ENCODE data around the gene GPATCH8.

GPATCH8 gene

GRCh38 chr17:44354582-44355561 is 148.3 kb downstream of the GPATCH8 start:
- no peak overlapping the region for H2AFZ ChIP-seq (ENCODE audit: low read depth, low read length)
- no peaks in the 10 kb centered on the region for H3K9me3 ChIP-seq (ENCODE audit: low read length)
- H3K27me3 ChIP-seq (ENCODE audit: insufficient read depth, low read length) = no peaks in the 10 kb centered on the region
- no peaks in the 10 kb centered on the region for H3K4me1 ChIP-seq (ENCODE audit: insufficient read depth, low read length)
- H3K36me3 ChIP-seq (ENCODE audit: insufficient read depth, low read length) = peaks cover 43% of the 10 kb centered on the region
- H3K4me3 ChIP-seq (ENCODE audit: low read length) = no peak overlapping the region

GRCh38 chr17:44353672-44354331 is 149.4 kb downstream of the GPATCH8 start:
- H3K4me1 ChIP-seq (ENCODE audit: insufficient read depth, low read length) = no peaks in the 10 kb centered on the region
- no peak overlapping the region for H3K4me3 ChIP-seq (ENCODE audit: low read length)
- H3K36me3 ChIP-seq (ENCODE audit: insufficient read depth, low read length) = peaks cover 37% of the 10 kb centered on the region
- no peak overlapping the region for H2AFZ ChIP-seq (ENCODE audit: low read depth, low read length)
- no peaks in the 10 kb centered on the region for H3K27me3 ChIP-seq (ENCODE audit: insufficient read depth, low read length)
- H3K9me3 ChIP-seq (ENCODE audit: low read length) = no peaks in the 10 kb centered on the region

- no peaks in the 10 kb centered on the region for H3K4me1 ChIP-seq (ENCODE audit: insufficient read depth, low read length)
- H3K36me3 ChIP-seq (ENCODE audit: insufficient read depth, low read length) = peaks cover 32% of the 10 kb centered on the region
- H3K9me3 ChIP-seq (ENCODE audit: low read length) = no peaks in the 10 kb centered on the region
- no peaks in the 10 kb centered on the region for H3K27me3 ChIP-seq (ENCODE audit: insufficient read depth, low read length)
- H2AFZ ChIP-seq (ENCODE audit: low read depth, low read length) = no peak overlapping the region
- no peak overlapping the region for H3K4me3 ChIP-seq (ENCODE audit: low read length)
Observed at GRCh38 chr17:44352828-44353671, 150.2 kb downstream of the GPATCH8 start.

- Histone ChIP-seq H2AFZ (ENCODE audit: low read depth, low read length) (no peak overlapping the region), H3K4me1 (ENCODE audit: insufficient read depth, low read length) (no peaks in the 10 kb centered on the region), H3K27me3 (ENCODE audit: insufficient read depth, low read length) (no peaks in the 10 kb centered on the region), H3K36me3 (ENCODE audit: insufficient read depth, low read length) (peaks cover 32% of the 10 kb centered on the region), H3K9me3 (ENCODE audit: low read length) (no peaks in the 10 kb centered on the region), H3K4me3 (ENCODE audit: low read length) (no peak overlapping the region)
Observed at GRCh38 chr17:44351961-44352827, 151.0 kb downstream of the GPATCH8 start.

GRCh38 chr17:44351464-44351863 is 151.7 kb downstream of the GPATCH8 start:
- no peak overlapping the region for H2AFZ ChIP-seq (ENCODE audit: low read depth, low read length)
- H3K4me1 ChIP-seq (ENCODE audit: insufficient read depth, low read length) = no peaks in the 10 kb centered on the region
- peaks cover 28% of the 10 kb centered on the region for H3K36me3 ChIP-seq (ENCODE audit: insufficient read depth, low read length)
- H3K4me3 ChIP-seq (ENCODE audit: low read length) = no peak overlapping the region
- H3K9me3 ChIP-seq (ENCODE audit: low read length) = no peaks in the 10 kb centered on the region
- H3K27me3 ChIP-seq (ENCODE audit: insufficient read depth, low read length) = no peaks in the 10 kb centered on the region

- no peak overlapping the region for H3K4me3 ChIP-seq (ENCODE audit: low read length)
- H3K27me3 ChIP-seq (ENCODE audit: insufficient read depth, low read length) = no peaks in the 10 kb centered on the region
- H3K4me1 ChIP-seq (ENCODE audit: insufficient read depth, low read length) = peaks cover 6% of the 10 kb centered on the region
- no peaks in the 10 kb centered on the region for H3K9me3 ChIP-seq (ENCODE audit: low read length)
- H3K36me3 ChIP-seq (ENCODE audit: insufficient read depth, low read length) = peaks cover 22% of the 10 kb centered on the region
- H2AFZ ChIP-seq (ENCODE audit: low read depth, low read length) = no peak overlapping the region
Observed at GRCh38 chr17:44350733-44351226, 152.4 kb downstream of the GPATCH8 start.

GRCh38 chr17:44349553-44350070 is 153.6 kb downstream of the GPATCH8 start:
- Histone ChIP-seq H3K27me3 (ENCODE audit: insufficient read depth, low read length) (no peaks in the 10 kb centered on the region), H3K9me3 (ENCODE audit: low read length) (no peaks in the 10 kb centered on the region), H2AFZ (ENCODE audit: low read depth, low read length) (no peak overlapping the region), H3K4me1 (ENCODE audit: insufficient read depth, low read length) (peaks cover 6% of the 10 kb centered on the region), H3K36me3 (ENCODE audit: insufficient read depth, low read length) (peaks cover 14% of the 10 kb centered on the region), H3K4me3 (ENCODE audit: low read length) (no peak overlapping the region)

GRCh38 chr17:44348988-44349364 is 154.2 kb downstream of the GPATCH8 start:
- Histone ChIP-seq H3K4me1 (ENCODE audit: insufficient read depth, low read length) (peaks cover 6% of the 10 kb centered on the region), H3K27me3 (ENCODE audit: insufficient read depth, low read length) (no peaks in the 10 kb centered on the region), H3K36me3 (ENCODE audit: insufficient read depth, low read length) (peaks cover 14% of the 10 kb centered on the region), H2AFZ (ENCODE audit: low read depth, low read length) (no peak overlapping the region), H3K4me3 (ENCODE audit: low read length) (no peak overlapping the region), H3K9me3 (ENCODE audit: low read length) (no peaks in the 10 kb centered on the region)

GRCh38 chr17:44348234-44348987 is 154.8 kb downstream of the GPATCH8 start:
- peaks cover 14% of the 10 kb centered on the region for H3K36me3 ChIP-seq (ENCODE audit: insufficient read depth, low read length)

More at GRCh38 chr17:44348234-44348987, 154.8 kb downstream of the GPATCH8 start:
- Histone ChIP-seq H3K27me3 (ENCODE audit: insufficient read depth, low read length) (no peaks in the 10 kb centered on the region), H2AFZ (ENCODE audit: low read depth, low read length) (no peak overlapping the region), H3K9me3 (ENCODE audit: low read length) (no peaks in the 10 kb centered on the region), H3K4me1 (ENCODE audit: insufficient read depth, low read length) (peaks cover 6% of the 10 kb centered on the region), H3K4me3 (ENCODE audit: low read length) (no peak overlapping the region)

All from neuron (in vitro differentiated cells).